AG04450 (cell line): ENCODE results near the gene SLC10A3. TPM values are rescaled to one million over a fixed set of nuclear protein-coding genes. Genes with fewer than 3 reads are reported as not detected.
"Not testable (repeated sequence)": the region's sequence is repeated elsewhere in the genome, so short reads cannot be mapped to it uniquely, and the experiment has no call there.

ENCODE experiments used
- CTCF ChIA-PET: fragments of 300-600, 350-600 bp; formaldehyde crosslinking; extraction: SDS; loops from one replicate; lab custom pipeline; 2022; ENCODE audit warnings: antibody characterized with exemption, inconsistent platforms; lab: Charles Lee
- POLR2A ChIA-PET: fragments of 350-600 bp; formaldehyde crosslinking; extraction: SDS; loops from one replicate; lab custom pipeline; 2021; ENCODE audit warnings: antibody characterized with exemption, inconsistent platforms; lab: Yijun Ruan, JAX
- DNase-seq: peaks from one replicate; pipeline ENCODE4 v3.0.0-alpha.2; 2011; ENCODE audit warnings: low read depth, low spot score
- H3K27ac ChIP-seq: one replicate; pipeline ENCODE4 v1.5.1; 2012; ENCODE audit warnings: low read depth, low read length, control low read depth
- H3K27me3 ChIP-seq: one replicate; pipeline ENCODE4 v1.6.0; 2012; ENCODE audit warnings: low read length; ENCODE audit not compliant: control insufficient read depth, insufficient read depth
- H3K4me3 ChIP-seq: 2 replicates; pipeline ENCODE4 v1.5.1; 2011; ENCODE audit warnings: mild to moderate bottlenecking, low read depth, low read length, control low read depth
- H3K9me3 ChIP-seq: 2 replicates; pipeline ENCODE4 v1.5.1; 2012; ENCODE audit warnings: low read length; ENCODE audit not compliant: control insufficient read depth, insufficient read depth
- CTCF ChIP-seq: IDR thresholded peaks from 2 replicates; pipeline ENCODE4 v1.5.1; 2011; ENCODE audit warnings: low read depth, low read length, control low read depth, inconsistent platforms
- polyA plus RNA-seq: library from polyadenylated mRNA; depleted of rRNA; stranded (reverse); fragments of >200 nt; gene quantifications from 2 replicates; pipeline ENCODE4 v1.2.3, GENCODE V29; 2011

Gene SLC10A3
- polyA plus RNA-seq, 1 experiment, result 10.1 TPM

- DNase-seq, result no peak
- Histone ChIP-seq H3K9me3 (no peaks in the 10 kb centered on the region), H3K4me3 (no peak overlapping the region), H3K27me3 (no peaks in the 10 kb centered on the region), H3K27ac (no peak overlapping the region)
- TF ChIP-seq CTCF, result no peak
- CTCF ChIA-PET, result no interaction called here
- POLR2A ChIA-PET, result no interaction called here
Observed at GRCh38 chrX:154505734-154506133, 15.3 kb upstream of the SLC10A3 start.

- Histone ChIP-seq H3K9me3 (no peaks in the 10 kb centered on the region), H3K4me3 (no peak overlapping the region), H3K27ac (no peak overlapping the region), H3K27me3 (no peaks in the 10 kb centered on the region)
- no peak for DNase-seq
- no peak for TF ChIP-seq CTCF
- ChIA-PET POLR2A (no interaction called here), CTCF (interaction anchor here (0.7 kb wide), 1 partner anchor 92 kb away, joined by 3 read pairs; the partner anchor contains the start of gene TAFAZZIN)
Observed at GRCh38 chrX:154502989-154503388, 12.6 kb upstream of the SLC10A3 start.

GRCh38 chrX:154502098-154502497 is 11.7 kb upstream of the SLC10A3 start:
- ChIA-PET CTCF (interaction anchor here (0.6 to 0.7 kb wide), 2 partner anchors 50 to 91 kb away, joined by 3 read pairs; partner anchors contain the start of gene TAFAZZIN), POLR2A (interaction anchor here (0.6 kb wide), 1 partner anchor 9 kb away, joined by 8 read pairs; no protein-coding TSS in a partner anchor)
- Histone ChIP-seq H3K27ac (no peak overlapping the region), H3K9me3 (no peaks in the 10 kb centered on the region), H3K27me3 (no peaks in the 10 kb centered on the region), H3K4me3 (no peak overlapping the region)
- TF ChIP-seq CTCF, result no peak
- DNase-seq, result no peak

GRCh38 chrX:154501423-154501822 is 11.0 kb upstream of the SLC10A3 start:
- CTCF ChIA-PET, result interaction anchor here (0.6 kb wide), 1 partner anchor 49 kb away, joined by 3 read pairs; no protein-coding TSS in a partner anchor
- H3K27me3 ChIP-seq, H3K4me3 ChIP-seq, DNase-seq, H3K9me3 ChIP-seq, H3K27ac ChIP-seq: not testable (repeated sequence)
- POLR2A ChIA-PET, result interaction anchor here (0.6 kb wide), 1 partner anchor 8 kb away, joined by 8 read pairs; no protein-coding TSS in a partner anchor

- H3K9me3 ChIP-seq, POLR2A ChIA-PET, DNase-seq, H3K27me3 ChIP-seq, CTCF ChIA-PET, H3K27ac ChIP-seq, H3K4me3 ChIP-seq: not testable (repeated sequence)
Observed at GRCh38 chrX:154496591-154497137, 6.2 kb upstream of the SLC10A3 start.

GRCh38 chrX:154495472-154495922 is 5.1 kb upstream of the SLC10A3 start:
- Histone ChIP-seq H3K9me3 (no peaks in the 10 kb centered on the region), H3K27ac (no peak overlapping the region), H3K27me3 (no peaks in the 10 kb centered on the region), H3K4me3 (no peak overlapping the region)
- POLR2A ChIA-PET, result no interaction called here
- TF ChIP-seq CTCF, result no peak
- CTCF ChIA-PET, result no interaction called here
- no peak for DNase-seq
